GM21360 (cell line): ENCODE results near the gene MAP2K3.
A peak's percentile ranks its signal among the peaks of the same experiment; 100 is the strongest.
"Not testable (repeated sequence)": the region's sequence is repeated elsewhere in the genome, so short reads cannot be mapped to it uniquely, and the experiment has no call there.

Source experiments
- ATAC-seq: cut with Tn5 transposase; IDR thresholded peaks from one replicate; pipeline ENCODE4 v1.9.1; 2021; ENCODE audit warnings: mild to moderate bottlenecking, moderate library complexity; ENCODE audit not compliant: unreplicated experiment

The MAP2K3 gene

DNA sequence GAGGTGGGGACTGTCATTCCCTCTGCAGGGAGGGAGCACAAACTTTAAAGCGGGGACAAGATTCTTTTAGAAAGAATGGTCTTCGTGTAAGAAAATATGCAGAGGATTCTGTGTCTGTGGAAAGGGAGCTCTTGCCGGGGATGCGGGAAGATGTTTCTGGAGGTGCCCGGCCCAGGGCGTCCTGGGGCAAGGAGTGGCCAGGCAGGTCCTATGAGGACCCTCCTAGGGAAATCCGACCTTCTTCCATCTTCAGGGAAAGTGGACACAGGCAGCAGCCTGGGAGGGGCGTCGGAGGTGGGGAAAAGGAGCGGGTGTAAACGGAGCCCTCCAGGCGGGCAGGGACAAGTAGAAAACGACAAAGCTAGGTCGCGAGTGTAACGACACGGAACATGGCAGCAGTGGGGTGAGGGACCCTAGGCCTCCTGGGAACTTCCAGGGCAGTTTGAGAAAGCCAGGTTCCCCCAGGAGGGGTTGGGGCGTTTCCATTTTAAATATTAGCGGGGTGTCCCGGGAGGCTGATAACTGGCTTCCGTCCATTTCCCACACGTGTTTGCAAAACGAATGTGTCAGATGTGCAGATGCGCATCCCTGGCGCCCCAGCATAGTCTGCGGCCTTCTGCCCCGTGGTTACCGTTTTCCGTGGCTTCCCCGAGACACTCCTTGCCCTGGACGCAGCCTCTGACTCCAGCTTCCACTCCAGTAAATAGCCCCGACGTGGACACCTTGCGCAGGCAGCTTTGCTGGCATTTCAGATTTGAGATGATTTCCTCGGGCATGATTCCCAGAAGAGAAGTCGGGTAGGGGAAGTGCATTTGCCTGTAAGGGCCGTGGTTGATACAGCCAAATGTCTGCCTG is 39.0 kb downstream of the MAP2K3 start:
- peak; percentile 5 for ATAC-seq

DNA sequence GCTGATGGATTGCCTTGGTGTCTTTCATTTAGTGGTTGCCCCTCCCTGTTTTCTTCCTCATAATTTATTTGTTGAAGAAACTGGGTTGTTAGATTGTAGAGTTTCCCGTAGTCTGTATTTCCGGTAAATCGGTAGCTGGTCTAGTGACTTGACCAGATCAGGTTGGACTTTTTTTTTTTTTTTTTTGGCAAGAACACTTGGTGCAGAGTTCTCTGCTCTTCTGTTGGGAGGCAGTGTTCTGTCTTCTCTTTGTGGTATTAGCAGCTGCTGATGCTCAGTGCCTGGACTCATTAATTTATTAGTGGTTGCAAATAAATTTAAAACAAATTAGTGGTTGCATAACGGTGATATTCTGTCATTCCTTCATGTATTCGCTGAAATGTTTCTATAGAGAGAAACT is 40.2 kb downstream of the MAP2K3 start:
- not testable (repeated sequence) for ATAC-seq

DNA sequence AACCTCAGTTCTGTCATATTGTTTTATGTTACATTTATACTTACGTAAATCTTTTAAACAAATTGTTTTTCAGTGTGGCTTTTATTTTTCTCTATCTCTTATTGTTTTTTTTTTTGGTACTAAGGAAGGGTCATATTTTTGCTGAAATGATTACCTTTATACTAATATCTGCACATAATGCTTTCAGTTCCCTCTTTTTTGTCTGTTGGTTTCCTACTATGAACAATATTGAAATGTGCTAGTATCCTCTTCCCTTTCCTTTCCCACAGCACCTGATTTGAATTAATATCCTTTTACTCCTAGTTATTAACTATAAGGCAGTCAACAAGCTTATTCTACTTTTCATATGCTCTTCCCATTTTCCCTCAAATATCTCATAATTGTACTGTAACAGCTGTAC is 43.4 kb downstream of the MAP2K3 start:
- ATAC-seq: peak; percentile 49

DNA sequence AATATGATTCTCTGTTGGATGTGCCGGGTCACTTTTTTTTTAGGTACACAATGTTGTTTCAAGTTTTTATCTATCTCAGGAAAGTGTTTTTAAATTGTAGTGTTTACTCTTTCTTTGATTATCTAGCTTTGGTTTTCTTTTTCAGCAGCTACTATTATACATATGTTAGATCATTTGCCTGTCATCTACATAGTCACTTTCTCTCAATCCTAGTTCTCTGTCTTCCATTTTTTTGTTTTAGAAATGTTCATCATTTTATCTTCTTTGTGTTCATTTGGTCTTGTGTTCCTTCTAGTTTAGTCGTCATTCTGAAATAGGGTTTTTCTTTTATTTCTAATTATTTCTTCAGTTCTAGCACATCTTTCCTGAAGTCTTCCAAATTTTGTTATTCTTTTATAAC is 44.3 kb downstream of the MAP2K3 start:
- not testable (repeated sequence) for ATAC-seq

DNA sequence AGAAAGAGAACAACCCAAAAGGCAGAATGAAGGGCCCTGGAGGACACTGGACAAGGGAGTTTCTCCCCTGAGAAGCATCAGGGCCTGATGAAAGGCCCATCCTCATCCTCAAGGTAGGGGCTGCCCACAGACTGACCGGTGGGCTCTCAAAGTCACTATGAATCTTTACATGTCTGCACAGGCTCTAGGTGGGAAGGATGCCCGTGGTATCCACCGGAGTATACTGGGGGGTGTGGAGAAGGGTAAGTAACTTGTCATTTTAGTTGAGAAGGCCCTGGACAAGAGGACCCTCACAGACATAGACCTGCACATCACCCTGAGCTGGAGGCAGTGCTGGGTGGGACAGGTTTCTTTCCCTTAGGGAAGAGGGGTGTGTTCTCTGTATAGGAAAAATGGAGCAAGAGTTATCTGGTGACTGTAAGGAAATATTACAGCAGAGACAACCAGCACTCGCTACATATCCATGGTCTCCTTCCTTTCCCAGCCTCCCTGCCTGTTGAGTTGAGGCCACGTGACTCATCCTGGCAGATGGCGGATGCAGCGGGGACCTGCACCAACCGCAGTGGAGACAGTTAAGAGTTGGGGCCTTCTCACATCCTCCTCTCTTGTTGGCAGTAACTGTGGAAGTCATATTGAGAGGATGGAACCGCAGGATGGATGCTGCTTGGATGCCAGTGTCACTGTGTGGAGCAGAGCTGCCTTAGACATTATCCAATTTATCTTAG is 46.1 kb downstream of the MAP2K3 start:
- ATAC-seq: no peak

DNA sequence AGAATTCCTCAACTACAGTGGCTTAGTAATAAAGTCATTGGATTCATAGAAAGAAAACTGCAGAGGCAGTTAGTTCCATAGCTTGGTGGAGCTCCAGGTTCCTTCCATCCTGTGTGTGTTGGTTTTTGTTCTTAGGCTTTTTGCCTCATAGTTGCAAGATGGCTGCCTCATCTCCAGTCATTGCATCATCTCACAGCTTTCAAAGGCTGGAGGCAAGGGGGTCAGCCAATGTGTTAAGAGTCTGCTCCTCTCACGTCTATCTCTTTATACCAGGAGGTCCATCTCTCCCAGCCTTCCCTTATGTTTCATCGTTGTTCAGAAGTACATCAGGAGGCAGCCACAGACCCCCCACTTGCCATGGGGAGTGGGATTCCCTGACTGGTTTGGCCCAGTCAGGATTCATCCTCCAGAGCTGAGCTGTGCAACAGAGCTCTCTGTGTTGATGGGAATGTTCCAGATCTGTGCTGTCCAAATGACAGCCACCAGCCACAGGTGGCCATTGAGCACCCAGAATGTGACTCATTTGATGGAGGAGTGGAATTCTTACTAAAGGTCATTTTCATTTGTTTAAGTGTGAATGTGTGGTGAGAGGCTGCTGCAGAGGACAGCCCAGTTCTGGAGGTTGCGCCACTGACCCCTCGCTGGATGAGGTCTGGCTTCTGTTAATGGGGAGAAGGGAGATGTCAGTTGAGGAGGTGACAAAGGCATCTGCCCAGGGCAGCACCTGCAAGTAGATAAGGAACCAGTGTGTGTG is 52.2 kb downstream of the MAP2K3 start:
- ATAC-seq: not testable (repeated sequence)

DNA sequence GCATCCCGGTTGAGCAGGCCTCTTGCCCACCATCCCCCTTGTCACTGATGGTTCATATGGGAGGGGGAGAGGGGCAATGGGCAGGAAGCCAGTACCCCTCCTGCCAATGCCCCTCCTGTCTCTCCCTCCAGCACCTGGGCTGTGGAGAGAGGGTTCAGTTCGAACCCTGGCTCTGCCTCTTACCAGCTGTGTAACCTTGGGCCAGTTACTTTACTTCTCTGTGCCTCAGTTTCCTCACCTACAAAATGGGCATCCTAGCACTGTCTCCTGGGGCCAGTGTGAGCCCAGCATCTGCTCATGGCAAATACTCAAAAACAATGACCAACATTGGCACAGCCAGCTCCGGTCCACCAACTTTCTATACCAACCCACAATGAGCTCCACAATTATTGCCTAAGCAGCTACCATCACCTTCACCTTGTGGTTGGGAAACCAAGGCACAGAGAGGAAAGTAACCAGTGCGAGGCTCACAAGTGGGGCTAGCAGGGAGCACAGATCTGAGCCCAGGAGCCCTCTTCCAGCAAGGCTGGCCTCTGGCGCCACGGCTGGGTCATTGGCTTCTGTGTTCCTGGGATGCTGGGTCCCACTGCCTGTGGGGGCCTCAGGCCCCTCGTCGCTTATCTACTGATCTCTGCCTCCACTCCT is 53.6 kb downstream of the MAP2K3 start:
- ATAC-seq: not testable (repeated sequence)

DNA sequence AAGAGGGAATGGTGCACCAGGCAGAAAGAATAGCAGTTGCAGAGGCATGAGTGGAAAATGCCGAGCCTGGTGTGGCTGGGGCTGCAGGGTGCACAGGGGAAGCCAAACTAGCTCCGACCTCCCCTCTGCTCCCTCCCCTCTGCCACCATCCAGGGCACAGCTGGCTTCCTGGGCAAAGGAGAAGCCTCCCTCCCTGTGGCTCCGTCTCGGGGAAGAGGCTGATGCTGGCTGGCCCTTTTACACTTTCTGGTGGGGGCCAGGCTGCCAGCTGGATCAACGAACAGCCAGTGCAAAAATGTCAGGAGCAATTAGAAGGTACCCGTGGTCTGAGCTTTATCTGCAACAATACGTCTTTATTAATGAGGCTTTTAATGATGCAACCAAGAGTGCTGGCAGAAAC is 54.5 kb downstream of the MAP2K3 start:
- no peak for ATAC-seq

DNA sequence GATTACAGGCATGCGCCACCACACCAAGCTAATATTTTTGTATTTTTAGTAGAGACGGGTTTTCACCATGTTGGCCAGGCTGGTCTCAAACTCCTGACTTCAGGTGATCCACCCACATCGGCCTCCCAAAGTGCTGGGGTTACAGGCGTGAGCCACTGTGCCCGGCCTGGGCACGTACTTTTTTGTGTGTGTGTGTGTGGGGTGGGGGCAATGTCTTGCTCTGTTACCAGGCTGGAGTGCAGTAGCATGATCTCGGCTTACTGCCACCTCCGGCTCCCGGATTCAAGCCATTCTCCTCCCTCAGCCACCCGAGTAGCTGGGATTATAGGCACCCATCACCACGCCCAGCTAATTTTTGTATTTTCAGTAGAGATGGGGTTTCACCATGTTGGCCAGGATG is 55.1 kb downstream of the MAP2K3 start:
- not testable (repeated sequence) for ATAC-seq

DNA sequence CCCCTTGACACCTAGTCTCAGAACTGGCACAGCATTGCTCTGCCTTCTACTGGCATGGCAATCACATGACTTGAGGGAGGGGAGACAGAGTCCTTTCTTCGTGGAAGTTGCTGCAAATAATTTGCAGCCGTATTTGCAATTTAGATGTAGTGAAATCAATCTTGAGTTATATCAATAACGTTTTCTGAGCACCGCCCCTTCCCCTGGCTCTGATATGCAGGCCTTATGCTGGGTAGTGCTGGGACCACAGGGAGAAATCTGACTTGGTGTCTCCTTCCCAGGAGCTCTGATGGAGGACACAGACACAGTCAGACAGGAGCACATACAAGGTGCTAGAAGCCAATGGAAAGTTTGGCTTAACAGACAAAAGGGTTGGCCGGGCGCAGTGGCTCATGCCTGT is 55.9 kb downstream of the MAP2K3 start:
- ATAC-seq: not testable (repeated sequence)

DNA sequence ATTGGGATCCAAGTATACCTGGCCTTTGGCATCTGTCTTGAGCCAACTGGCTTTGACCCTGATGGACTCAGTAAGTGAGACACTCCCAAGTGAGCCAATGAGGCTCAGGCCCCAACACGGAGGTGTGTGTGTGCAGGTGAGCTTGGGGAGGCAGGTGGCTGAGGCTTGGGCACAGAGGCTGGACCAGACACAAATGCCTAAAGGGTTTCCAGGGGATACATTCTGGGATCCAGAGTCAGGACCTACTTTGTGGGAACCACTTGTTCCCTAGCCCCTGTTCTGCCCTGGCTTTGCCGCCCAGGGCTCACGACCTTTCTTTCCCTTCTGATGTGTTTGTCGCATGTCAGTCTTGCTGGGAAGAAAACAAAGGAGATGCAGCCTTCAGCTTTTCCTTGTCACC is 56.8 kb downstream of the MAP2K3 start:
- ATAC-seq: not testable (repeated sequence)

DNA sequence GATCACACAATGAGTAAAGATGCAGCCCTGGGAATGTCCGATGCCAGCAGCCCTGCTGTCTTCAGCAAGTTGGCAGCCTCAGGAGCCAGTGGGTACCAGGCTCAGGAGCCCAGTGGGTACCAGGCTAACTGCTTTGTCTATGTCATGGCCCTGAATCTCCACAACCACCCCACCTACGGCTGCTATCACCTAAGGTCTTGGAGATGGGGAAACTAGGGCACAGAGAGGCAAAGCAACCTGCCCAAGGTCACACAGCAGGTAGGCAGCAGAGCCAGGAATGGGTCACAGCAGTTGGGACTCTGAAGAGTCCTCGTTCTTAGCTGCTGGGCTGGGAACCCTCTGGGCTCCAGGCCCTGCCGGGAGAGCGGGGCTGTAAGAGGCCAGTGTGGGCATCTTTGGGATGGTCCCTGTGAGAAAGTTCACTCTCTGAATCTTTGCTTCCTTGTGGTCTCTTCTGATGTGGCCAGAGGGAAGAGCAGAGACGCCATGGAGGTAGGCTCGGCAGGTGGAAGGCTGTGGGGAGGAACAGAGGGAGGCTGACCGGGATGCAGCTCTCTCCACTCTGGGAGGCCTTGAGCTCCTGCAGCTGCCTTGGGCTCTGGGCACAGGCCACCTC is 57.5 kb downstream of the MAP2K3 start:
- ATAC-seq: not testable (repeated sequence)

DNA sequence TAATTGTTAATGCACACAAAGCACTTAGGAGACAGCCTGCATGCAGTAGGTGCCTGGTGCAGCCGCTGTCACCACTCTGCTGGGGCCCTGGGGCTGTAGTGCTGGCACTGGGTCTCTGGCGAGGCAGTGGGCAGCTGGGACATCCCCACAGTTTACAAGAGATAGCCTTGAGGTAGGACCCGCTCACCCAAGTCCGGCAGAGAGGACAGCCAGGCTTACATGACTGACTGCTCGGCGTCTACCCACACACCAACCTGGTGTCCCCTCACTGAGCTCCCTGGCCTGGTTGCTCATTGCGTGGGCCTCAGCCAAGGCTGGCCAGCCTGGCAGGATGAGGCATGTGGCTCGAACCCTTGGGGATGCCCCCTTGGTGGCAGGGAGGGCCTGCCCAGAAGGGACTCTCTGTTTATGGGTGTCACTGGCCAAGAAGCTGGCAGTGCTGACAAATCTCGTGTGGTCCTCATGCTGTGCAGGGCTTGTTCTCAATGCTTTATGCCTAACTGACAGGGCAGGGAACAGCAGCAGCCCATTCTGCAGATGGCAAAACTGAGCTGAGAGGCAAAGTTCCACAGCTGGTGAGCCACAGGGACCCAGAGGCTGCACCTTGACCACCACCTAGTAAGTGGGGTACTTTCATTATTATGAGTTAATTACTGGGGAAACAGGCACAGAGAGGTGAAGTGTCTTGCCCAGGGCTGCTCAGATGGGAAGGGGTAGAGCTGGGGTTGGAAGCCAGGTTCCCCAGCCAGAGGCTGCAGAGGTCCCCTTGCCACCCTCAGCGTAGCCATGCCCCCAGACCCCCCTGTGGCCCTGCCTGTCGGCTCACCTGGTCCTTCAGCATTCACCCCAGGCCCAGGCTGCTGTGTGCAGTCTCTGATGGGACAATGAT is 58.8 kb downstream of the MAP2K3 start:
- ATAC-seq: not testable (repeated sequence)

DNA sequence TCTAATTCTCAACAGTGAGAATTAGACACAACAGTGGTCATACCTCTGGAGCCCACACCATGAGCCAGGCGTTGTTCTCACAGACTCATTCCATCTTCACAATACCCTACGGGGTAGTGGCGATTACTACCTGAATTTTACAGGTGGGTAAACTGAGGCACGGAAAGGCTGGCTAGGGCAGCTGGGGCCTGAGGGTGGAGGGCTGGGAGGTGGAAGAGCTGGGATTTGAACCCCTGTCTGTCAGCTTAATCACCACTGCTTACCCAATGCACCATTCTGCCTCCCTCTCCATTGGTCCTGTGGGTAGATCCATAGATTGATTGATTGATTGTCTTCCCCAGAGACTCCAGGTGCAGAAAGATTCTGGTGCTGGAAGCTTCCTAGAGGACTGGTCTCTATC is 60.3 kb downstream of the MAP2K3 start:
- ATAC-seq: not testable (repeated sequence)

DNA sequence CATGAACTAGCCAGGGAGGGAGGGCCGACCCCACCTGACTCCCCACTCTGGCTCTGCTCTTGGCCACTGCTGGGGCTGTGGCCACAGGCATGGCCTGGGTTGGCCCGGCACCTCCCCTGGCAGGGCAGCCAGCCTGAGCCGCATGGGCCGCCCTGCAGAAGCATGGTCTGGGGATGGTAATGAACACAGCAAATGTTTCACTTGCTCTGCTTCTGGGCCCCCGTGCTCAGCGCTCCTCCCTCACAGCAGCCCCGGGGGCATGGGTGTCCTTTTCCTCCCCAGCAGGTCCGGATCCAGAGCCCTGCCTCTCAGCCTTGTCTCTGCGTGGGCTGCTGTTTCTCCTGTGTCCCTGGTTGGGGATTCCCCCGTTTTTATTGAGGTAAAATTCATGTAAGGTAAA is 60.7 kb downstream of the MAP2K3 start:
- ATAC-seq: no peak

DNA sequence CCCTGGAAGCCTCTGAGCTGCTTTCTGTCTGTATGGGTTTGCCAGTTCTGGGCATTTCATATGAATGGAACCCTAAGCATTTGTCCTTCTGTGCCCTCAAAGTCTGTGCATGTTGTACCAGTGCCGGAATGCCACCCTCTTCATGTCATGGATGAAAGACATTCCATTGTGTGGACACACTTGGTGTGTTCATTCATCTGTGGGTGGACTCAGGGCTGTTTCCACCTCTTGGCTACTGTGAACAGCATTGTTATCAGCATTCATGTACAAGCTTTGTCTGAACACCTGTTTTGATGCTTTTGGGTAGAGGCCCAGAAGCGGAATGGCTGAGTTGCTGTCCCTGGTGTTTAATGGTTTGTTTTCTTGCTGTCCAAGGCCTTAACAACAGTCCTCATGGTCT is 61.6 kb downstream of the MAP2K3 start:
- not testable (repeated sequence) for ATAC-seq

DNA sequence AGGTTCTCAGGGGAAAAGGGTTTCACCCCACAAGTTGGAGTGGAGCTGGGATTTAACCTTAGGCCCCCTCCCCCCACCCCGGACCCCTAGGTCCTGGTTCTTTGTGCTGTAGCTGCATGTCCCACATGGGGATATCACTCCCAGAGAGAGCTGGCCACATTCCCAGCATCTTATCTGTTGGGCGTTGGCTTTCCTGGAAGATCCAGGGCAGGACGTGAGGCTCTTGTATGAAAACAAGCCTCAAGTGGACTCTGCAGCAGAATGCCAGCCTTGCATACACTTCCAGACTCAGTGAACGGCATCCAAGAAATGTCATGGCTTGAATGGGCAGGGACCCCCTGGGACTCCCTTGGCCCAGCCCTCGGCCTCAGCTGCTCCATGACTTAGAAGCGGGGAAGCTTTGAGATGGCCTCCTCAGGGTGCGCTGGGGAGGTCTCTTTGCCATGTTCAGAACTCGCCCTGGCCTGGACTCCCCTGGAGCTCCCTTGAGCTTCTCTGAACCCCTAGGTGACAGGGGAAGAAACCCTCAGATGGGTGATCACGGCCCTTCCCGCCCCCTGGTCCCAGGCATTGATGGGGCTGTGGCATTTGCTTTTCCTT is 62.2 kb downstream of the MAP2K3 start:
- not testable (repeated sequence) for ATAC-seq

DNA sequence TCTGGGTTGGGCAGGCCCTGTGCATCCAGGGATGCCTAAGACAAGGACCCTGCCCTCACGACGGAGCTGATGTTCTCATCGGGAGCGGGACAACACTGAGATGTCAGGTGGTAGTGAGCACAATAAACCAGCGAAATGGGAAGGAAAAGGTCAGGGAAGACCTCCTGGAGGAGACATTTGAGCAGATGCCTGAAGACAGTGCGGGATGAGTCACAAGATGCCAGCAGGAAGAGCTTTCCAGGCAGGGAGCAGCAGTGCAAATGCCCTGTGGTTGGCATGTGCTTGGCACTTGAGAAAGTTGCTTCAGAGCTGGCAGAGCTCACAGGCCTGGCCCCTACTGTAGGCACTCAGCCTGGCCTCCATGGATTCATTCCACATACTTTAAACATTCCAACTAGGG is 63.1 kb downstream of the MAP2K3 start:
- ATAC-seq: not testable (repeated sequence)
